ENCODE results near the gene GATAD2B.

DNA sequence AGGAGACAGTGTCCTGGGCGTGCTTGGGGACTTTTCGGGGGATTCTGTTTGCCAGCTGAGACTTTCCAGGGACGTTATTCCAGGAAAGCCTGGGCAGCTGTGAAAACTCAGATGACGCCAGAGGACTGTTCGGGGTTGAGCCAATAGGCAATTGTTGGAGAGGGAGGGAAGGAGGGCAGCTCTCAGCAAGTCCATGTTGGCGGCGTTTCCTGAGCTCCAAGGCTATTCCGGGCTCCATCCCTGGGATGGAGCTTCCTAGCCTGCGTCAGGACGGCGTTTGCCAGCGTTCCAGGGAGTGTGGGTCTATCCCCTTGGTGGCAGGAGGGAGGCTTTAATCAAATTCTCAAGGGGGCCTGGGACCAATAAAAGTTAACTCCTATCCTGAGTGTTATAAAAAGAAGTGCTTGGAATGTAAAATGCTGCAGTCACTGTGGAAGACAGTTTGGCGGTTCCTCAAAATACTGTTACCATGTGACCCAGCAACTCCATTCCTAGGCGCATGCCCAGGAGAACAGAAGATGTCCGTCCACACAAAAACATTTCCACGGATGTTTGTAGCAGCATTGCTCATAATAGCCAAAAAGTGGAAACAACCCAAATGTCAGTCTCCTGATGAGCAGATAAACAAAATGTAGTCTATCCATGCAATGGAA is 132.3 kb downstream of the GATAD2B start:
- TF ChIP-seq POLR2A (IDR thresholded peaks at IDR 0.05) (no peak), EP300 (IDR thresholded peaks at IDR 0.05) (peak; percentile 65 to 72)
- TF ChIP-seq, protein P1, sequence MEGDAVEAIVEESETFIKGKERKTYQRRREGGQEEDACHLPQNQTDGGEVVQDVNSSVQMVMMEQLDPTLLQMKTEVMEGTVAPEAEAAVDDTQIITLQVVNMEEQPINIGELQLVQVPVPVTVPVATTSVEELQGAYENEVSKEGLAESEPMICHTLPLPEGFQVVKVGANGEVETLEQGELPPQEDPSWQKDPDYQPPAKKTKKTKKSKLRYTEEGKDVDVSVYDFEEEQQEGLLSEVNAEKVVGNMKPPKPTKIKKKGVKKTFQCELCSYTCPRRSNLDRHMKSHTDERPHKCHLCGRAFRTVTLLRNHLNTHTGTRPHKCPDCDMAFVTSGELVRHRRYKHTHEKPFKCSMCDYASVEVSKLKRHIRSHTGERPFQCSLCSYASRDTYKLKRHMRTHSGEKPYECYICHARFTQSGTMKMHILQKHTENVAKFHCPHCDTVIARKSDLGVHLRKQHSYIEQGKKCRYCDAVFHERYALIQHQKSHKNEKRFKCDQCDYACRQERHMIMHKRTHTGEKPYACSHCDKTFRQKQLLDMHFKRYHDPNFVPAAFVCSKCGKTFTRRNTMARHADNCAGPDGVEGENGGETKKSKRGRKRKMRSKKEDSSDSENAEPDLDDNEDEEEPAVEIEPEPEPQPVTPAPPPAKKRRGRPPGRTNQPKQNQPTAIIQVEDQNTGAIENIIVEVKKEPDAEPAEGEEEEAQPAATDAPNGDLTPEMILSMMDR (IDR thresholded peaks at IDR 0.05): no peak
